Caki2 (cell line): ENCODE data around the gene PRSS50. TPM values are rescaled to one million over a fixed set of nuclear protein-coding genes. Genes with fewer than 3 reads are reported as not detected.

Experiments used
- DNase-seq: peaks from one replicate; pipeline ENCODE4 v3.0.0-alpha.2; 2015; ENCODE audit warnings: low read depth
- in situ Hi-C: cut with HindIII; loops from 2 replicates; pipeline ENCODE4 v1.10.0; 2016; ENCODE audit warnings: low sequenced_read_pairs, low pct_unique_long_range_greater_than_20kb, mixed read lengths
- total RNA-seq: library from RNA; depleted of rRNA; stranded (reverse); fragments of >200 nt; shearing (Covaris generic); gene quantifications from 2 replicates; pipeline ENCODE4 v1.2.3, GENCODE V29; 2014; ENCODE audit warnings: low replicate concordance

PRSS50 gene
- total RNA-seq, 1 experiment from 2014 or later = not detected

DNA sequence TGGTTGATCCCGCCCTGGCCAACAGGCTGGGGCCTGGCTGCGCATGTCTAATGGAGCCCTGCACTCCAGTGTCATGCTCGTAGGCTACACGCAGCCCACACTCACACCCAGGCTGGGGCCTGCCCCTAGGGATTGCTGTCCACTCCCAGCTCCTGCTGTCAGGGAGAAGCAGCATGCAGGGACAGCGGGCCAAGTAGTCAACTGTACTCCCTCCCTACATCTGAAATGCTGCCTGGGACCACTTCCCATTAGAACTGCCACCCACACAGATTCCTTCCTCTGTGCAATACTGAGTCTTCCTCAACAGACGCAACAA lies 40.3 kb downstream of the PRSS50 start:
- in situ Hi-C loops = no loop called here

DNA sequence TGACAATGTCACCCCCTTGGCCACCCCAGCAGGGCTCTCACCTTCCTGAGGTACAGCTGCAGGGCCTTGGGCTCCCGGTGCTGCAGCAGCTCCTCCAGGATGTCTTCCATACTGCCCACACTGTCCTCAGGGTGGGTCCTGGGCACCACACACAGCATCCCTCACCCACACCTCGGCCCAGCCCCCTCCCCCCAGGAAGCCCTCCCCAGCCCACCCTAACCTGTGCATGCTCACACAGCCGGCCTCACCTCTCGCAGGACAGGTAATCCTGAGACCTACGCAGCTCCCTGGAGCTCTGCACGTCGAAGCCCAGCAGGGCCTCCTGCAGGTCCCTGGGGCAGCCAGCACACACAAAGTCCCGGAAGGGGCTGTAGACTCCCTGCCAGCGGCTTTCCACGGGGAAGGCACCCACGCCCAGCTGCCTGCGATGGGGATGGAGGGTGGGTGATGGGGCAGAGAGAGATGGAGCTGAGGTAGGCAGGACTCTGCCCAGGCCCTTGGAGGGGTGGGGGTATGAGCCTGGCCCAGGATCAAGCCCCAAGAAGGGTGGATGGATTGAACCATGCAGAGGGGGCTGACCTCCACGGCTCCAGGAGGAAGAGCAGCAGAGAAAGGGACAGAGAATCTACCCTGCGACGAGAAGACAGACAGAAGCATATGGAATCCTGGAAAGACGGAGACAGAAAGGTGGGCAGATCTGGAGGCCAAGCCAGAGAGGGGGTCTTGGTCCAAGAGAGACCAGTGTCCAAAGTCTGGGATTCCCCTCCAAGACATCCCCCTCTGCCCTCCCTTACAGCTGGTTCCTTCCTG lies 40.9 kb downstream of the PRSS50 start:
- DNase-seq = no peak
- in situ Hi-C loops = no loop called here

More for the DNA sequence above, 40.3 kb downstream of the PRSS50 start:
- DNase-seq = no peak

GRCh38 chr3:46675843-46676567 lies 41.7 kb downstream of the PRSS50 start:
- DNase-seq = no peak
- in situ Hi-C loops = no loop called here

GRCh38 chr3:46675426-46675825 lies 42.2 kb downstream of the PRSS50 start:
- in situ Hi-C loops = no loop called here
- DNase-seq = no peak

GRCh38 chr3:46674031-46674845 lies 43.4 kb downstream of the PRSS50 start:
- DNase-seq = no peak
- in situ Hi-C loops = no loop called here

DNA sequence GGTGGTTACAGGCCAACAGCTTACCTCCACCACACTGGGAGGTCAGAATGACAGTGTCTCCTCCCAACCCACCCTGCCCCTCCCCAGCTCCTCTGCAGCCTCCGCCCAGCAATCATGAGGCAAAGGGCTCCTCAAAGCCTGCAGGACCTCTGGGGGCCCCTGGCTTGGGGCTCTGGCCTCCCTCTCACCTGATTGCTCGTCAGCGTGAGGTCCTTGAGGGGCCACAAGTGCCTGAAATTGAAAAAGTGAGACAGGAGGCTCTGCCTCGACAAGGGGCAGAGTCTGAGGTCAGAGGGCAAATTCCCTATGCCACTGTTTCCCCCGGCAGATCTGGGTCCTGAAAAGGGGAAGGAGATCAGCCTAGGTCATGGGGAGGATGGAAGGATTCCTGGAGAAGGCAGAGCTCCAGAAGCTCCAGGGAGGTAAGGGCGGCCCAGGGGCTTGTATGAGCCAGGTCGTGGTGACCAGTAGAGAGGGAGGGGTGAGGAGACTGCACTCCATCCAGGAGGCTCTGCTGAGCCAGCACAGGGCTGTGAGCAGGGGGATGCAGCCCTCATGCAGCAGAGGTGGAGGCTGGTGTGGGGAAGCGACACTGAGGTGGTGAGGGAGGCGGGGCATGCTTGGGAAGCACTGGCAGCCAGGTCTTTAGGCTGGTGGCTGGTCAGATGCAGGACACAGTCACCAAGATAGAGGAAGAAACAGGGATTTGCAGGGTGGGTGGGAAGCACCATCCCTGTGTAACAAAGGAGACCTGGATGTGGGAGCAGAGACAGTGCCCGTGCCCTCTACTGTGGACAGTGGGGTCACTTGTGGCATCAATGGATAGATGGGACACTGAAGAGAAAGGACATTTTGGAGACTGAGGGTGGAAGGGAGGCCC lies 44.3 kb downstream of the PRSS50 start:
- DNase-seq = no peak
- in situ Hi-C loops = no loop called here

GRCh38 chr3:46672349-46672695 lies 45.3 kb downstream of the PRSS50 start:
- in situ Hi-C loops = no loop called here
- no peak for DNase-seq

- no peak for DNase-seq
- in situ Hi-C loops = no loop called here
Measured at GRCh38 chr3:46671541-46672348, 45.9 kb downstream of the PRSS50 start.

DNA sequence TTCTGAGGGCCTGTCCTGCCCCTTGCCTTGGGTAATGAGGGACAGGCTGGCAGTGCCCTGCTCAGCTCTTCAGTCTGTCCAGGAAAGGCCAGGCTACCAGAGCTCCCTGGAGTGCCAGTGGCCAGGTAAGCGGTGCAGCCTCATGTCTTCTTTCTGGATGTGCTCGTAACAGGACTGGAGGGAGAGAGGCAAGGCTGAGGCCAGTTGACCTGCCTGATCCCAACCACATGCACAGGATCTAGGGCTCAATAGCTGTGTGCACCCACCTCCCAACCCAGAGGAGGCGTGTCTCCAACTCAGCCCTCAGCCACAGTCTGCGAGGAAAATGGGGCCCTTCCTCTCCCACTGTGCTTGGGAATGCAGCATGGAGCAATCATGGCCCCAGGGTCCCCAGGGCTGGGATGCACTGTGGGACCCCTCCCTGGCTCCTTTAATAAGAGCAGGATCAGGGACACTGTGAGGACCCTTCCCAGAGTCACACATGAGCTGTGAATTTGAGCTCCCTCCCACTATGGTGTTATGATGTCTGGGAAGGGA lies 46.7 kb downstream of the PRSS50 start:
- in situ Hi-C loops = no loop called here
- no peak for DNase-seq

DNA sequence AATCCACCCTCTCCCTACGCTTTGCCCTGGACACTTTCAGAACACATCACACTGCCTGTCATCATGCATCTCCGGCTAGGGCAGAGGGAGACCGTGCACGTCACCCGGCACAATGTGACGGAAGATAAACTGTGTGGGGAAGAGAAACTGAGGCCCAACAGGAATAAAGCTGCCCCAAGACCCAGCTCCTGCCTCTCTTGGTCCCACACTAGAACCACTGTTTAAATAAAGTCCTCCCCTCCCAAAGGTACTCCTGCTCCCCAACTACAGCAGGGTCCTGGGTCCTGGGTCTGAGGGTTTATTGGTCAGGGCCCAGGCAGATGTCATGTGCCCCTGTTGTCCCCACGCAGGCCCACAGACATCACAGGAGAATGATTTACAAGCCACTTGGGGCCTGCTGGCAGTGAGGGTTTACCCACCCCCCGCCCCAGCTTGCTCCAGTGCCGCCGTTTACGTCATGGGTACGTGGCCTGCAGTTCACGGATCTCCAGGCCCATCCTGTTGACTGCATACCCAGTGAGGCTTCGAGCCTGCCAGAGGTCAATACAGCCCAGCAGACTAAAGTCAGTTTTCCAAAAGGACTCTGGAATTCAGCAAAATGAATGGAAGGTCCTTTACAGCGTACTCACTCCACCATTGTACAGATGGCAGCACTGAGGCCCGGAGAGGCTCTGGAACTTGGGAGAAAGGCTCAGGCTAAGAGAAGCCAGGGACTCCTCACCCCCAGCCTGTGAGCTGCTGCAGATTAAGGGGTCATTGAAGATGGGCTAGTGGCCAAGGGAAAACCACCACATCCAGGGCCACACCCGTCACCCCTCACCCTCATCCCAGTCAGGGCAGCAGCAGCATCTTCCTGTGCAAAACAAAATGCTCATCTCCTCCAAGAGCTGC lies 47.4 kb downstream of the PRSS50 start:
- in situ Hi-C loops = no loop called here
- no peak for DNase-seq

DNA sequence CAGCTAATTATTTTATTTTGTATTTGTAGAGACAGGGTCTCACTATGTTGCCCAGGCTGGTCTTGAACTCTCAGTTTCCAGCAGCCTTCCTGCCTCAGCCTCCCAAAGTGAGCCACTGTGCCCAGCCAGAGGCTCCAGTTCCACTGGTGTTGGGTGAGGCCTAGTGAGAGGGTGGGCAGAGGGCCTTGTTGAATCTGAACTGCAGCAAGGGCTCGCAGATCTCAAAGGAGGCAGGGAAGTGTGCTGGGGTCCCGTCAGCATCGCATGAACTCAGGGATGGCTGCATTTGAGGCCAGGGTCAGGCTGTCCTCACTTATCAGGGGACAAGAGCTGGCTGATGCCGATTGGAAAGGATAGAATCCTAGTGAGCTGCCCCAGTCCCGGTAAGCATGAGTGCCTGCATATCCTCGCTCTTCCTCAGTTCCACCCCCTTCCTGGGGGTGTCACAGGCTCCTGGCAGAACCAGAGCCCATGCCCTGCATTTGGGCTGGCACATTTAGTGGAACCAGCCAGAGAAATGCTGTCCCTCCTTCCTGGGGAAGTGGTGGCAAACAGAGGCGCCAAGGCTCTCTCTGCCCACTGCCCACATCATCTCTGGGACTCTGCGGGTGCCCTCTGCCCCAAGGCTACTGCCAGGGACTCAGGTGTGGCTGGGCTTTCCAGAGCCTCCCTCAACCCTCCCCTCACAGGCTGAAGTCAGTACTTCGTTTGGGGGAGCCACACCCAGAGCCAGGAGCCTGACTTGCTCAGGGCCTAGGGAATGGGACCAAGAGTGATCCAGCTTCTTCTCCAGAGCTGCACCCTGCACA lies 48.3 kb downstream of the PRSS50 start:
- in situ Hi-C loops = no loop called here
- no peak for DNase-seq

DNA sequence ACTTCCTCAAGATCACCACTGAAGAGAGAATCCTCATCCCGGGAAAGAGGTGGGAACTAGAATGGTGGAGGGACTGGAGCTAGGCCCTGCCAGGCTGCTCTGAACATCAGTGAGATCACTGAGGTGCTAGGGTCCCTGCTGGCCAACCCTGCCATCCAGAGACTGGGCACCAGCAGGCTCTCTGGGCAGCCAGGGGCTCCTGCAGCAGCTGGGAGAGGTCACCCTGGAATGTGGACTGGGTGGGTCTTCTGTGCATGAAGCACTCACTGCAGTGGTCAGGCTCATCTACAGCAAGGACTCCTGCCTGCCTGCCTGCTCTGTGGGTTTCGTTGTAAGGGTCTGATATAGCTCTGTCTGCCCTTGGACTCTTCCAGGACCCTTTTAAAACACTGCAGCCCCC lies 49.1 kb downstream of the PRSS50 start:
- DNase-seq = no peak
- in situ Hi-C loops = no loop called here

- in situ Hi-C loops = no loop called here
- no peak for DNase-seq
Measured at GRCh38 chr3:46668116-46668515, 49.6 kb downstream of the PRSS50 start.

GRCh38 chr3:46667657-46668056 lies 50.0 kb downstream of the PRSS50 start:
- DNase-seq = no peak
- in situ Hi-C loops = no loop called here

DNA sequence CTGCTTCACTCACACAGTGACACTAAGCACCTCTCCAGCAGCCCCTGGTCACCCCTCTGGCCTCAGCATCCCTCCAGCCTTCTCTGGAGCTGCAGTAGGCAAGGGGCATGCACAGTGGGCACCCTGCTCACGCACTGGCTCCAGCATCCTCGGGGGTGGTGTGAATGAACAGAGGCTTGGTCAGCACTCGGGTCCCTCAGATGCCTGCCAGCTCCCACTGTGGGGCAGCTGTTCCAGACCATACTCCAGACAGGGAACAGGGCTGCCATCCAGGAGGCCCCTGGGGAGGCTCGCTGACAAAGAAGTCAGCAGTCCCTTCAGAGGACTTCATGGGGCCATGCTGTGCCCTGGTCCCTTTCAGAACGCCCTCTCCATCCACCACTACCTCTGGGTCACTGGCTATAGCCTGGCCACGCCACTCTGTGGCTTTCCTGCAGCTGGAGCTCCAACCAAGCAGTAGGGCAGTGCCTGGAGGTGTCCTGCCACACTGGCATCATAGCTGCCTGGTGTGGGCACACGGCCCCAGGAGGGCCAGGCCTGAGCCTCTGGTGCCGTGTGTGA lies 50.5 kb downstream of the PRSS50 start:
- no peak for DNase-seq
- in situ Hi-C loops = no loop called here
